Nephron (organoid): ENCODE data around the gene DSCAML1.

ENCODE experiments used
- H3K27ac Mint-ChIP-seq, 3 experiments: 2 replicates each; pipeline ENCODE4 v1.8.0; 2020; ENCODE audit warnings: mixed read lengths in 3 of 3, mild to moderate bottlenecking in 2 of 3, moderate library complexity in 1 of 3
- H3K27me3 Mint-ChIP-seq: 2 replicates; pipeline ENCODE4 v1.8.0; 2021; ENCODE audit warnings: low read depth, mild to moderate bottlenecking, moderate library complexity, mixed read lengths
- H3K36me3 Mint-ChIP-seq: 2 replicates; pipeline ENCODE4 v1.8.0; 2020; ENCODE audit warnings: low read depth, mixed read lengths
- H3K4me1 Mint-ChIP-seq: 2 replicates; pipeline ENCODE4 v1.8.0; 2020; ENCODE audit warnings: mixed read lengths
- H3K4me3 Mint-ChIP-seq, 3 experiments: 2 replicates each; pipeline ENCODE4 v1.8.0; 2020; ENCODE audit warnings: mild to moderate bottlenecking in 3 of 3, mixed read lengths in 3 of 3, moderate library complexity in 2 of 3
- H3K9me3 Mint-ChIP-seq: 2 replicates; pipeline ENCODE4 v1.8.0; 2020; ENCODE audit warnings: mixed read lengths
- TF ChIP-seq, protein P1 (sequence below), 3 experiments: fragments of 200-600 bp; sonication (generic); IDR thresholded peaks; one replicate each; pipeline ENCODE4 v1.5.0; 2021; ENCODE audit warnings: antibody characterized with exemption in 3 of 3; ENCODE audit not compliant: unreplicated experiment in 3 of 3

Gene DSCAML1

DNA sequence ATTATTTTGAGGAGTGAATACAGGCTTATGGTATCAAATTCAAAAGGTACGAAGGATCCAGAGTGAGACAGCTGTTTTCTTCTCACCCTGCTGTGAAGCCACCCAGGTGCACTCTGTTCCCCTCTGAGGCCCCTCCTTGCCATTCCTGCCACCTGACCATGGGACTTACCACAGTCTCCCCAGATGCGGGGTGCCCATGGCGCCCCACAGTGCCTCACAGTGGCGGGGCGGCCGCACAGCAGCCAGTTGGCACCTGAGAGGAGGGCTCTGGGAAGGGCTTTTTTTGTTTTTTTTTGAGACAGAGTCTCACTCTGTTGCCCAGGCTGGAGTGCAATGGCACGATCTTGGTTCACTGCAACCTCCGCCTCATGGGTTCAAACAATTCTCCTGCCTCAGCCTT is 317.6 kb downstream of the DSCAML1 start:
- Mint-ChIP-seq H3K36me3 (peaks cover under 1% of the 10 kb centered on the region), H3K27me3 (peaks cover 36% of the 10 kb centered on the region), H3K4me1 (peaks cover 14% of the 10 kb centered on the region), H3K4me3 (no peak overlapping the region), H3K27ac (no peak overlapping the region), H3K9me3 (no peaks in the 10 kb centered on the region)
- TF ChIP-seq, protein P1, sequence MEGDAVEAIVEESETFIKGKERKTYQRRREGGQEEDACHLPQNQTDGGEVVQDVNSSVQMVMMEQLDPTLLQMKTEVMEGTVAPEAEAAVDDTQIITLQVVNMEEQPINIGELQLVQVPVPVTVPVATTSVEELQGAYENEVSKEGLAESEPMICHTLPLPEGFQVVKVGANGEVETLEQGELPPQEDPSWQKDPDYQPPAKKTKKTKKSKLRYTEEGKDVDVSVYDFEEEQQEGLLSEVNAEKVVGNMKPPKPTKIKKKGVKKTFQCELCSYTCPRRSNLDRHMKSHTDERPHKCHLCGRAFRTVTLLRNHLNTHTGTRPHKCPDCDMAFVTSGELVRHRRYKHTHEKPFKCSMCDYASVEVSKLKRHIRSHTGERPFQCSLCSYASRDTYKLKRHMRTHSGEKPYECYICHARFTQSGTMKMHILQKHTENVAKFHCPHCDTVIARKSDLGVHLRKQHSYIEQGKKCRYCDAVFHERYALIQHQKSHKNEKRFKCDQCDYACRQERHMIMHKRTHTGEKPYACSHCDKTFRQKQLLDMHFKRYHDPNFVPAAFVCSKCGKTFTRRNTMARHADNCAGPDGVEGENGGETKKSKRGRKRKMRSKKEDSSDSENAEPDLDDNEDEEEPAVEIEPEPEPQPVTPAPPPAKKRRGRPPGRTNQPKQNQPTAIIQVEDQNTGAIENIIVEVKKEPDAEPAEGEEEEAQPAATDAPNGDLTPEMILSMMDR (IDR thresholded peaks at IDR 0.05; ENCODE audit: unreplicated experiment in 3 of 3) = no peak

- H3K4me3 Mint-ChIP-seq = no peak overlapping the region
- H3K36me3 Mint-ChIP-seq = peaks cover 4% of the 10 kb centered on the region
- TF ChIP-seq, protein P1 (IDR thresholded peaks at IDR 0.05; ENCODE audit: unreplicated experiment in 3 of 3) = no peak
- H3K27me3 Mint-ChIP-seq = peaks cover 36% of the 10 kb centered on the region
- no peaks in the 10 kb centered on the region for H3K9me3 Mint-ChIP-seq
- H3K27ac Mint-ChIP-seq = no peak overlapping the region
- H3K4me1 Mint-ChIP-seq = peaks cover 9% of the 10 kb centered on the region
These were observed 318.1 kb downstream of the DSCAML1 start for GRCh38 chr11:117478926-117479325.

DNA sequence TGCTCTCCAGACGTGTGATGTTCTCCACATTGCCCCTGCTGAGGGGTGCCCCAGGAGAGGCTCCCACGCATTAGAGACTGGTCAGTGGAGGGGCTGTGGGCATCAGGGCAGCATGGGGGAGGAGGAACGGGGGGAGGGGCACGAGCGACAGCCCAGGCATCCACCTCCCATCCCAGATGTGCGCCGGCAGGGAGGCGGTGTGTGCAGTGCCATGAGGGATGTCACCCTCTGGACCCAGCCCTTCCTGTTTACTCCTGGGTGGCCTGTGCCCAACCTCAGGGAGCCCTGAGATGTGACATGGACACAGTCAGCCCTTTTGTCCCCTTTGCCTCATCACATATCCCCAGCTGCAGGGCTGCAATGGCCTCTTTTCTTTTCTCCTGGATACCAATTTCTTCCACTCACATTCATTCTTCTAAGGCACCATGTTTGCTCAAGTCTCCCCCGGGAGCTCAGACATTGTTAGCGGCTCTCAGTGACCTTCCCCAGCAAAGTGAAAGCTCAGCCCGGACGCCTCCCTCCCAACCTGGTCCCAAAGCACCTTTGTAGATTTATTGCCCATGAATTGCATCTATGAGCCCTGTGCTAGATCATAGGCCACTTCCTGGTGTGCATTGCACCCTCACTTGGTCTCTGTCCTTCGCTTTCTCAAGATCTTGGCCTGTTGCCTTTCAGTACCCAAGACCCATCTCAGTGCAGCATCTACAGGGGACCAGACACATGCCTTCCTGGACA is 318.7 kb downstream of the DSCAML1 start:
- H3K27me3 Mint-ChIP-seq = peaks cover 34% of the 10 kb centered on the region
- H3K4me3 Mint-ChIP-seq = no peak overlapping the region
- H3K27ac Mint-ChIP-seq = no peak overlapping the region
- H3K36me3 Mint-ChIP-seq = peaks cover 4% of the 10 kb centered on the region
- peaks cover 3% of the 10 kb centered on the region for H3K4me1 Mint-ChIP-seq
- H3K9me3 Mint-ChIP-seq = no peaks in the 10 kb centered on the region
- TF ChIP-seq, protein P1 (IDR thresholded peaks at IDR 0.05; ENCODE audit: unreplicated experiment in 3 of 3) = no peak

DNA sequence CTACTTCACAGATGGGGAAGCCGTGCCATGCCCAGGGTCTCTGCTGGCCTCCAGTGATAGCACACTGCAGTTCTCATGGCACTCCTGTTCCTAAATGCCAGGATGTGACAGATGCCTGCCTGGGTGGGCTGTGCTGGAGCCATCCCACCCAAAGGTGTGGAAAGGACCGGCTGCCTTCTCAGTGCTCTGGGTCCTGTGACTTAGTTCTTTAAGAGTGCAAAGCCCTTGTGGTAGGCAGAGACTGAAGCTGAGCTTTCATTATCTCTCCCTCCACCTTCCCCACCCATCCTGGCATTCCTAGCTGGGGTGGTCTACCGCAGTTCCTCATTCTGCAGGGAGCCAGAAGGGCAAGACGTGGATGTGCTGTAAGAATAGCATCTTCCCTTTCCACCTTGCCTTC is 319.3 kb downstream of the DSCAML1 start:
- TF ChIP-seq, protein P1 (IDR thresholded peaks at IDR 0.05; ENCODE audit: unreplicated experiment in 3 of 3) = no peak

GRCh38 chr11:117476531-117477142 is 320.4 kb downstream of the DSCAML1 start:
- H3K9me3 Mint-ChIP-seq = no peaks in the 10 kb centered on the region
- no peaks in the 10 kb centered on the region for H3K4me1 Mint-ChIP-seq
- no peak overlapping the region for H3K4me3 Mint-ChIP-seq
- TF ChIP-seq, protein P1 (IDR thresholded peaks at IDR 0.05; ENCODE audit: unreplicated experiment in 3 of 3) = no peak
- peaks cover 28% of the 10 kb centered on the region for H3K27me3 Mint-ChIP-seq
- no peak overlapping the region for H3K27ac Mint-ChIP-seq
- peaks cover 4% of the 10 kb centered on the region for H3K36me3 Mint-ChIP-seq

More for the DNA sequence above, 319.3 kb downstream of the DSCAML1 start:
- no peak overlapping the region for H3K4me3 Mint-ChIP-seq
- peaks cover 4% of the 10 kb centered on the region for H3K36me3 Mint-ChIP-seq
- peaks cover 32% of the 10 kb centered on the region for H3K27me3 Mint-ChIP-seq
- no peaks in the 10 kb centered on the region for H3K4me1 Mint-ChIP-seq
- no peak overlapping the region for H3K27ac Mint-ChIP-seq
- no peaks in the 10 kb centered on the region for H3K9me3 Mint-ChIP-seq
